Fibroblast of mammary gland (primary cell): ENCODE results near the gene GSTM1.

Source experiments
- DNase-seq: peaks from one replicate; pipeline ENCODE4 v3.0.0-alpha.2; 2010; ENCODE audit warnings: low read depth
- H3K4me3 ChIP-seq: 2 replicates; pipeline ENCODE4 v1.5.1; 2011; ENCODE audit warnings: low read depth, mild to moderate bottlenecking, low read length, moderate library complexity; ENCODE audit not compliant: control insufficient read depth
- TF ChIP-seq, protein P1 (sequence below): conservative IDR thresholded peaks from 2 replicates; pipeline ENCODE4 v1.5.1; 2011; ENCODE audit warnings: low read depth, low read length, inconsistent platforms; ENCODE audit not compliant: control insufficient read depth, insufficient read depth

GSTM1 gene

DNA sequence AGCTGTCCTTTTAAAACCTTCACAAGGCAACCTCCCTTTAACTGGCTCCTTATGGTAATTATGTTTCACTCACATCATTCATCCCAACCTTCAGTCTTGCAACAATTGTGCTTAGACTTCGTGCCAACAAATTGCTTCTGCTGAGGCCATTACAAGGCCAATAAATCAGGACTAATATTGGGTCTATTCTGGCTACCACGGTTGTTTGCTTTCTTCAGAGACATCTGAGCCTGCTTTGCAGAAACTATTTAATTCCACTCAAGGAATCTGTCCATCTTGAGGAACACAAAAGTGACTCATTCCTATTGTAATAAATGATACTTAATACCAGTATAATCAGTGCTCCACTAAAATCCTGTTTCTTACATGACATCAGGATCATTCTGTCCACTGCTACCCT lies 34.3 kb upstream of the GSTM1 start:
- no peak overlapping the region for H3K4me3 ChIP-seq
- DNase-seq = no peak
- TF ChIP-seq, protein P1, sequence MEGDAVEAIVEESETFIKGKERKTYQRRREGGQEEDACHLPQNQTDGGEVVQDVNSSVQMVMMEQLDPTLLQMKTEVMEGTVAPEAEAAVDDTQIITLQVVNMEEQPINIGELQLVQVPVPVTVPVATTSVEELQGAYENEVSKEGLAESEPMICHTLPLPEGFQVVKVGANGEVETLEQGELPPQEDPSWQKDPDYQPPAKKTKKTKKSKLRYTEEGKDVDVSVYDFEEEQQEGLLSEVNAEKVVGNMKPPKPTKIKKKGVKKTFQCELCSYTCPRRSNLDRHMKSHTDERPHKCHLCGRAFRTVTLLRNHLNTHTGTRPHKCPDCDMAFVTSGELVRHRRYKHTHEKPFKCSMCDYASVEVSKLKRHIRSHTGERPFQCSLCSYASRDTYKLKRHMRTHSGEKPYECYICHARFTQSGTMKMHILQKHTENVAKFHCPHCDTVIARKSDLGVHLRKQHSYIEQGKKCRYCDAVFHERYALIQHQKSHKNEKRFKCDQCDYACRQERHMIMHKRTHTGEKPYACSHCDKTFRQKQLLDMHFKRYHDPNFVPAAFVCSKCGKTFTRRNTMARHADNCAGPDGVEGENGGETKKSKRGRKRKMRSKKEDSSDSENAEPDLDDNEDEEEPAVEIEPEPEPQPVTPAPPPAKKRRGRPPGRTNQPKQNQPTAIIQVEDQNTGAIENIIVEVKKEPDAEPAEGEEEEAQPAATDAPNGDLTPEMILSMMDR = no peak

DNA sequence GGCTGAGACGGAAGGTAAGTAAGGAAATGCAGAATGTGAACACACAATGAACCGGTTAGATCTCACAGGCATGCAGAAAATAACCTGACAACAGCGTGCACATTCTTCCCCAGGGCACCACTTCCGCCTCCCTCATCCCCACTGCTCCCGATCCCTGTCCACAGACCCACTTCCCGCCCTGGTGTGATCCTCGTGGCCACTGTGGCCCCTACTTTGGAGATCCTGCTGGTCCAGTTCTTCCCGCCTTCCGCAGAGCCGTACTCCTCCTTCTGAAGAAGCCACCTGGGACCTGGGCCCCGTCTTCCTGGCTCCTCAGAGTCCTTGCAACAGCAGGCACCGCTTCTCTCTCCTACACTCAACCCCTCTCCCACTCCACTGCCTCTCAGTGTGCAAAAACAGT lies 33.1 kb upstream of the GSTM1 start:
- H3K4me3 ChIP-seq = no peak overlapping the region
- no peak for DNase-seq
- TF ChIP-seq, protein P1 = no peak

DNA sequence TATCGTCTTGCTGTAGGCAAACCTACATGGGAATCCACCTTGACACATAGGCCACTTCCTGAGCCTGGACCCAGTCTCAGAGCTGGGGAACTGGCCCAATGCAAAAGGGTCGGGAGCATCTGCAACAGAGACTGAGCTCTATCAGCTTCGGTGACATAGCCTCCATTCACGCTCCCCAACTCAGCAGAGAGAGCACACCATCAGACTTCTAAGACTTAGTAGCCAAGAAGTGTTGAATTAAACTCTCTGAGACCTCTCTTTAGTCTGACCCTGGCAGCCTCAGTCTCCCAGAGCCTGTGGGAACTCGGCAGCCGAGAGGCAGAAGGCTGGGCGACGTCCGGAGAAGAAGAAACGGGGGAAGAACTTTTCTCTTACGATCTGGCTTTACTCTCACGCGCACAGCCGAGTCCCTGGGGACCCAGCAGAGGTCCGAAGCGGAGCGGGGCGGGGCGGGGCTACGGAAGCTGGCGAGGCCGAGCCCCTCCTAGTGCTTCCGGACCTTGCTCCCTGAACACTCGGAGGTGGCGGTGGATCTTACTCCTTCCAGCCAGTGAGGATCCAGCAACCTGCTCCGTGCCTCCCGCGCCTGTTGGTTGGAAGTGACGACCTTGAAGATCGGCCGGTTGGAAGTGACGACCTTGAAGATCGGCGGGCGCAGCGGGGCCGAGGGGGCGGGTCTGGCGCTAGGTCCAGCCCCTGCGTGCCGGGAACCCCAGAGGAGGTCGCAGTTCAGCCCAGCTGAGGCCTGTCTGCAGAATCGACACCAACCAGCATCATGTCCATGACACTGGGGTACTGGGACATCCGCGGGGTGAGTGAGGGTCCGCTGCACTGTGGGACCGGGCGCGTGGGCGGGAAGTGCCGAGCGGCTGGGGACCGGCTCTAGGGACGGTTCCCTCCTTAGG lies 31.8 kb upstream of the GSTM1 start, which contains the start of gene GSTM4:
GSTM4 (plus strand) TSS at position 485 of the 905 bp plus-strand sequence; CDS start at position 776, 291 bp downstream.
- H3K4me3 ChIP-seq = peak within 1 kb of the TSS; percentile 78
- TF ChIP-seq, protein P1 = no peak
- peak; percentile 71 for DNase-seq

DNA sequence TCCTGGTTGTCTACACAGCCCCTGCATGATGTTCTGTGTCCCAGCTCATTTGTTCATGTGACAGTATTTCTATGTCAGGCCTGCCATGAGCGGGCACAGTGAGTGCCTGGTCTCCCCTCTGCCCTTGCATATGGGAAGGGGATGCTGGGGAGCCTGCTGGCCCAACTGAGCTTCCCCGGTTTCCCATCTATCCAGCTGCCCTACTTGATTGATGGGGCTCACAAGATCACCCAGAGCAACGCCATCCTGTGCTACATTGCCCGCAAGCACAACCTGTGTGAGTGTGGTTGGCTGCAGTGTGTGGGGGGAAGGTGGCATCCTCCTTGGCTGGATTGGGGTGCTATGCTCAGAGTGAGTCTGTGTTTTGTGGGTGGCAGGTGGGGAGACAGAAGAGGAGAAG lies 30.2 kb upstream of the GSTM1 start:
- DNase-seq = no peak

DNA sequence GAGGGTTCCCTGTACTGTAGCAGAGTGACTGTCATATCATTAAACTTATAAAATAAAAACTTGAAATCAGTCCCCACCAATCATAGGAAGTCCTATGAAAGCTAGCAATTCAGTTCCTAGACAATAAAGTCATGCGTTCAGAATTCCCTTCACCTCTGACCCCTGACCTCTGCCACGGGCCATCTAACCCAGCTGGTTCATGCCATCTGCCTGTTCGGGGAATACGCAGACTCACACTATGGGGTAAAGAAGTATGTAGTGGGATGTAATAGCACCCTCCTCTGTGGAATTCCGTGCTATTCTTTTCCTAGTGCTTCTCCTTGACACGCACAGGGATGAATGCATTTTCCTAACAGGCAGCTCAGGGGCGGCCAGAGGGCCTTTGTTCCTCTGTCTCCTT lies 29.6 kb upstream of the GSTM1 start:
- TF ChIP-seq, protein P1 = no peak
- H3K4me3 ChIP-seq = no peak overlapping the region
- no peak for DNase-seq

More for the DNA sequence above, 30.2 kb upstream of the GSTM1 start:
- no peak overlapping the region for H3K4me3 ChIP-seq
- TF ChIP-seq, protein P1 = no peak

DNA sequence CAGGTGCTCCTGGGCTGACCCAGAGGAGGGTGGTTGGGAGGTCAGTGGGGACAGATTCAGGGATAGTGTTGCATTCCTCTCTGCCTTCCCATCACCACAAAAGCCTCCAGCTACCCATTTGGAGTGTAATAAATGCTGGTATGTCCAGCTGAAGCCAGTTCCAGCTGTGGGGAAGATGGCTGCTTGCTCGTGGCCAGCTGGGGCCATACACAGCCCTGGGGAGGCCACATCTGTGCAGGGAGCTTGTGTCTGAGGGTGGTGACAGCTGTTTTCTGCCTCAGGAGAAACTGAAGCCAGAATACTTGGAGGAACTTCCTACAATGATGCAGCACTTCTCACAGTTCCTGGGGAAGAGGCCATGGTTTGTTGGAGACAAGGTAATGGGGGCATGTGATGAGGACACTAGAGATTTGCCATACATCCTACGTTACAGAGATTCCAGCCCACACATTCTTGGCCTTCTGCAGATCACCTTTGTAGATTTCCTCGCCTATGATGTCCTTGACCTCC lies 29.0 kb upstream of the GSTM1 start:
- TF ChIP-seq, protein P1 = no peak
- no peak overlapping the region for H3K4me3 ChIP-seq
- no peak for DNase-seq

DNA sequence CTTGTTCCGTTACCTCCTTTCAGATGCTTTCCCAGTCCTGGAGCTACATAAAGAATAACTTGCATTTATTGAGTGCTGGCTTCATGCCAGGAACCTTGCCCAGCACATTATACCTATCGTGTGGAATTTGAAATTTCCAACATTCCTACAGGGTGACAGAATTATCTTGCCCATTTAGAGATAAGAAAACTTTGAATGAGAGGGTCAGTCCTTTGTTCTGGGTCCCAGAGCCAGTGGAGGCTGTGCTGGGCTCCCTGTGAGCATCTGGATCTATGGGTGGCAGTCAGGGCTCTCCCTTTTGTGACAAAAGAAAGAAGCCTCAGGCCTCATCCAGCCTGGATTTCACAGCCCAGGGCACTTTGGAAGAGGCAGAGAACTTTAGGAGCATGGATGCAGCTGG lies 28.5 kb upstream of the GSTM1 start:
- TF ChIP-seq, protein P1 = no peak
- H3K4me3 ChIP-seq = no peak overlapping the region
- no peak for DNase-seq
